NCI-H2227 treated with DMSO at 0.1 percent for 48 hours (cell line): ENCODE data around the gene CUBN.

Experiments used
- DNase-seq: peaks from one replicate; lab custom pipeline; 2025; lab: John Stamatoyannopoulos, UW

Gene CUBN

GRCh38 chr10:17067376-17068264 lies 62.0 kb downstream of the CUBN start:
- DNase-seq, result no peak

DNA sequence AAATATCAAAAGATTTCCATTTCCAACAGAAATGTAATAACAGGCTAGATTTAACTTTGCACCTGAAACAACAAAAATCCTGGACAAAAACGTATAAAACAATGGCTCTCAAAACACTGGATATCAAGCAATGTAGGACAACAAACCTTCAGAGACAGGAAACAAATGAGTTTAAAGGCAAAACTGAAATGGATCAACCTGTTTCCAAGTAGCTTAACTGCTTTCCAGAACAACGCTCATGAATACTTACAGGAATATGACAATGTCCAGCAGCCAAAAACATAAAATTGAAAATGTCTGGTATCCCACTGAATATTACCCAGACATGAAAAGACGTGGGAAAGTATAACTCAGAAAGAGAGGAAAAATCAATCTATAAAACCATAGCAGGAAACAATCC lies 62.8 kb downstream of the CUBN start:
- DNase-seq, result no peak

DNA sequence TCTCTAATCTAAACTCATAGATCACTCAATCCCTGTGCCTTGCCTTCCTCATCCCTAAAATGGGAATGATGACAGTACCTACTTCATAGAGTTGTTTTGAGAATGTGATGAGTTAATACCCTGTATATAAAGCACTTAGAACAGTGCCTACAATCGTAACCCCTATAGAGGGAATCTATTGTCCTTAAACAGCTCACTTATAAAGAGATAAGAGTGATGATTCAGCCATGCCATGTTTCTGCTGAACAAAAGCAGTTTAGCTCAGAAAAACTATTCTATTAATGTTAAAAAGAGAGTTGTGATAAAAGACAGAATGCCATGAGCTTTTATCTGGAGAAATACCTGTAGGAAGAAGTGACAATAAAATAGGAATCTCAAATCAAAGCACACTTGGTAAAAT lies 63.6 kb downstream of the CUBN start:
- DNase-seq, result no peak

DNA sequence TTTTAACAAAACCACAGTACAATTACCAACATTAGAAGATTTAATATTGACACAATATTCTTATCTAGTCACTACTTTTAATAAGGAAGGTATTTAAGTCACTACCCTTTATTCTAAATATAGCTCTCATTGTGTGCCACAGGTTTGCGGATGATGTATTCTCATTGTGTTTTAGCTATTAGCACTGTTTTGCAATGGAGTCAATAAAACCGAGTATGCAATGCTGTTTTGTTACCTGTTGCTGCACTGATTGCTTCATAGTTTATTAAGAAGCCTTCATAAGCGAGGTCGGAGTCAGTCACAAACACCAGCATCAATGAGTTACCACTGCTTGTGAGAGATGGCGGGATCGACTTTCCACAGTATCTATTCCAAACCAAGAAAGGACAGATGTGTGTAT lies 64.3 kb downstream of the CUBN start:
- no peak for DNase-seq

GRCh38 chr10:17064435-17064834 lies 65.2 kb downstream of the CUBN start:
- DNase-seq, result no peak

DNA sequence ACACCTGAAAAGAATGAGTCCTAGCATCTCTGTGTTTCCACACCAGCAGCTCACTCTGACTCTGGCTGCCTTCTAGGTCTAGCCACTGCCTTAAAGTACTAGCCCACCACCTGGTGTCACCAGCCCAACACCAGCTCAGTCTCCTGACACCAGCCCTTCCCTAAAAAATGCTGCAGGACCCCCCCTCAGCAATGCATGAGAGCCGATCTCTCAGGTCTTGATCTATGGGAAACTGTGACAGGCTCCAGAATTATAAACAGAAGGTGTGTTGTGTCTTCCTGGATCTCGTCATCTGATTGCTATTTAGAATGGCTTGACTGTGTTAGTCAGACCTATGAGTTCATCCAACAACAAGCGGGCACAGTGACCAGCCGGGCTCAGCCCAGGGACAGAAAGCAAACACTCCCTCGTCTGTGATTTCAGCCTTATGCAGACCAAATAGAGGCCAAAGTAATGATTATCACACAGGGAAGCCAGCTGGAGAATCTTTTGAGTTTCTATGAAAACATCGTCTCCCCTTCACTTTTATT lies 66.6 kb downstream of the CUBN start:
- DNase-seq, result no peak

DNA sequence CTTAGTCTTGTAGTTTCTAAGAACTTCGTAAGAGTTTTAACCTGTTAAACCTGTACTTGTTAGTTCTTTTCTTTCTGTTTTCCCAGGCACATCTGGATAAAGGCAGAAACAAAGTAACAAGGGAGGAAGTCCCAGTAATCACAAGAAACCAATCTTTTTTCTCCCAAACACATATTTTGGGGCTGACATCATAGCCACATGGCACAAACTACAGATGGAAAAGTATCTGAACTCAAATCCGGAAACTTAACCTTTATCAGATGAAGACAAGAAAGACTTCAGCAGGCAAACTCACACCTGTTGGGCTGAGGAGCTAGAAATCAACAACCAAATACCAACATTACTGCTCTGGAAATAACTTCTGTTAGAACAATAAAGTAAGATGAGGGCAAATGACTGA lies 67.1 kb downstream of the CUBN start:
- DNase-seq, result no peak

GRCh38 chr10:17062009-17062408 lies 67.6 kb downstream of the CUBN start:
- DNase-seq, result no peak

DNA sequence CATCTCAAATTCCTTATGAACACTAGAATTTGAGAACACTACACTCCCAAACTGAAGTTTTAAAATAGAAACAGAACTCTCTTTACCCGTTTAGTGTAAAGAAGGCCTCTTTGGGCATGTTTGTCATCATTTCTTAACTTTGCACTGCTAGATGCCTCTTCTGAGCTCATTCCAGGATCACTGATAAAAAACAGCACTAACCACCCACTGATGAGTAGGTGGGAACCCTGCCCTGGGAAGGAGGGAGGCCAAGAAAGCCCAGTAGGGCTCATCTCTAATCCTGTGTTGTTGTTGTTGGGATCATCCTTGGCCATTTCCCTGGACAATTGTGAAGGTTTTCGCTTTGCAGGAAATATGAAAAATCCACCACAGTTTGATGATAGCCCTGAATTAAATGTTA lies 68.2 kb downstream of the CUBN start:
- no peak for DNase-seq

- DNase-seq, result no peak
Observed at GRCh38 chr10:17060289-17060688, 69.3 kb downstream of the CUBN start.

- DNase-seq, result no peak
Observed at GRCh38 chr10:17059197-17059688, 70.4 kb downstream of the CUBN start.

- no peak for DNase-seq
Observed at GRCh38 chr10:17058093-17058492, 71.5 kb downstream of the CUBN start.

GRCh38 chr10:17056781-17057428 lies 72.7 kb downstream of the CUBN start:
- DNase-seq, result no peak

DNA sequence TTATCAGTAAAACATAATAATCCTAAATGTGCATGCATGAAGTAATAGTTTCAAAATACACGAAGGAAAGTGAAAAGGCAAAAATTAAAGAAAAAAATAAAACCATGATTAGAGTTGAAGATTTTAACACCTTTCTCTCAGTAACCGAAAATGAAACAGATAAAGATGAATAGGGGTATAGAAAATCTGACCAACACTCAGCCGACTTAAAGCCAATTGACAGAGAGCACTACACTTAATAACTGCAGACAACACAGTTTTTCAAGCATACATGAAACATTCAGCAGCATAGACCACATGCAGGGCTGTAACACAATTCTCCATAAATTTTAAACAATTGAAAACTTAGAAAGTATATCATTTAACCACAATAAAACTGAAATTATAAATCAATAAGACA lies 76.1 kb downstream of the CUBN start:
- DNase-seq, result no peak

DNA sequence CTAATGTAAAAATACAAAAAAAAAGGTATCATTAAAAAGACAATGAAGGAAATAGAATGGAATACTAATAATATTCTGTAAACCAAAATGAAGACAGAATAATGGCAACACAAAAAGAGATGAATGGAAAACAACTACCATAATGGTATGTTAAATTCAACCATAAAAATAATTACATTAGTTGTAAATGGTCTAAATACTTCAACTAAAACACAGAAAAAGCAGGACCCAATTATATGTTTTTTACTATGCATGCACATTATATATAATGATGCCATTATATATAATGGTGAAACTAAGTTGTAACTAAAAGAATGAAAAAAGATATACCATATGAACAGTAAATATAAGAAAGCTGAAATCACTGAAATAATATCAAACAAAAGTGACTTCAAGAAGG lies 76.5 kb downstream of the CUBN start:
- no peak for DNase-seq

DNA sequence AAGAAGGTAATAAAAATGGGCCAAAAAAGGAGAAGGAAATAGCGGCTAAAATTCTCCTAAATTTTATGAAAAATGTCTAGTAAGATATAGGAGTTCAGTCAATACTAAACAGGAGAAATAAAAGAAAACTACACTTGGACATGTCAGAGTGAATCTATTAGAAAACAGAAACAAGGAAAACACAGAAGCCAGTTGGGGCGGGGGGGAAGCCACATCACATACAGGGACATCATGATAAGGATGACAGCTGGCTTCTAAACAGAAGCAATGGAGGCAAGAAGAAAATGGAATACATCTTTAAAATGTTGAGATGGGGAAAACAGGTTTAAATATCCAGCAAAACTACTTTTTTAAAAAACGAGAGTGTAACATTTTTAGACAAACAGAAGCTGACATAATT lies 77.8 kb downstream of the CUBN start:
- no peak for DNase-seq

DNA sequence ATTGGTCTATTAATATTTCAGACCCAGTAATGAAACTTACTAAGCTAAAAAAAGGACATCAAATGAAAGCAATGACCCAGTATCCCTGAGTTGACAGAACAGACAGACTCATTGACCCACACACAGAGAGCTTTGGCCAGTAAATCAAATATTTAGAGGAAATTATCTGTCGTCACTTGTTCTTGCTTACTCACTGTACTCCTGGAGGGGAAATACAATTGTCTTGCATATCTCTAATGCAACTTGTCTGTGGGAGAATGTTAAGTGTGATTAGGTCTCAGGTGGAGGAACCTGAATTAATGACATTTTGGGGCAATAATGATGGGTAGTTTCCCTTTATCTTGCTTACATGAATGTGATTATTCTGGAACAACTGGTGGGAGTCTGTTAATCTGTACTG lies 80.4 kb downstream of the CUBN start:
- no peak for DNase-seq

- DNase-seq, result no peak
Observed at GRCh38 chr10:17047908-17048307, 81.7 kb downstream of the CUBN start.

- DNase-seq, result no peak
Observed at GRCh38 chr10:17046989-17047388, 82.6 kb downstream of the CUBN start.

- no peak for DNase-seq
Observed at GRCh38 chr10:17043586-17043985, 86.0 kb downstream of the CUBN start.

DNA sequence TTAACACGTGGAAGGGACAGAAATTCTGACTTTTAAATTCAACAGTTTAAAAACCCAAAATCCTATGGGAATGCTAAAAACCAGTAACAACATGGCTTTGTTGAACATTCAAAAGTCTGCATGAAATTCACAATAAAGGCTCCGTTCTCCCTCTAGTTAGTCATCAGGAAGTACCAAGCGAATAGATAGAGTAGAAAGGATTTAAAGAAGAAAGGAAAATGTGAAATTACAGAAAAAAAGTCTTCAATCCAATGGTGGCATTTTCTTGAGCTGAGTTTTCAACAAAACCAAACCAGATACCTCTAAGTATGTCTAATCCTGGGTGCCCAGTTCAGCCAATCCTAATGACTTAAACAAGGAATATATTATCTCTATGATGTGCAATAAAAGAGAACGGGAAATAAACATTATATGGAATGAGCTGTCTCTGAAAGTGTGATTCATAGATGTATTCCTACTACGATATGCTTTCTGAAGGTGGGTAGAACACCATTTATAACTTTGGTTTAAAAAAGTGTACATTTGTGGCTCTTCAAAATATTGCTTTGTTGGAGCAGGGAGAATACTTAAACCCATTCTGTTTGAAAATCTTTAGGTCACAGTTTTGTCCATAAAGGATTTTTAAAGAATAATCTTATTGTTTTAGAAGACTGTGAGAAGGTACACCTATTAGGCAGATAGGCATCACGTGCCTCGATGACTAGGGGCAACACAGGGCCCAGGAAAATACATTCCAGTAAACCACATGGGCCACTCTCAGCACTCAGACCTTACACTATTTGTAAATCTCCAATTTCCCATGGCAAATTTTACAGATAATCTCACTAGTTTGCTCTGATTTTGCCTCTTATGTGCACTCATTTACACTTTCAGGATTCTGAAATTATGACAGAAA lies 87.7 kb downstream of the CUBN start:
- DNase-seq, result no peak

- DNase-seq, result no peak
Observed at GRCh38 chr10:17038627-17039026, 91.0 kb downstream of the CUBN start.
